HG03520 (cell line): ENCODE measurements around the gene PLAAT2.
A peak's percentile ranks its signal among the peaks of the same experiment; 100 is the strongest.
"Not testable (repeated sequence)": the region's sequence is repeated elsewhere in the genome, so short reads cannot be mapped to it uniquely, and the experiment has no call there.

Experiments used
- ATAC-seq: cut with Tn5 transposase; IDR thresholded peaks from one replicate; pipeline ENCODE4 v1.9.1; 2021; ENCODE audit warnings: mild to moderate bottlenecking, moderate library complexity; ENCODE audit not compliant: unreplicated experiment

The PLAAT2 gene

DNA sequence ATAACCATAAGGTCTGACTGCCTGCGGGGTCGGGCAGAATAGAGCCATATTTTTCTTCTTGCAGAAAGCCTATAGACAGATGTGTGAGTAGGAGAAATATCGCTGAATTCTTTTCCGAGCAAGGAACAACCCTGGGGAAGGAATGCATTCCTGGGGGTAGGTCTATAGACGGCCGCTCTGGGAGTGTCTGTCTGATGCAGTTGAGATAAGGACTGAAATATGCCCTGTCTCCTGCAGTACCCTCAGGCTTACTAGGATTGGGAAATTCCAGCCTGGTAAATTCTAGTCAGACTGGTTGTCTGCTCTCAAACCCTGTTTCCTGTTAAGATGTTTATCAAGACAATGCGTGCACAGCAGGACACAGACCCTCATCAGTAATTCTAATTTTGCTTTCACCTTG is 18.0 kb upstream of the PLAAT2 start:
- not testable (repeated sequence) for ATAC-seq

- ATAC-seq, result not testable (repeated sequence)
These were observed 15.7 kb upstream of the PLAAT2 start for GRCh38 chr11:63578882-63579281.

DNA sequence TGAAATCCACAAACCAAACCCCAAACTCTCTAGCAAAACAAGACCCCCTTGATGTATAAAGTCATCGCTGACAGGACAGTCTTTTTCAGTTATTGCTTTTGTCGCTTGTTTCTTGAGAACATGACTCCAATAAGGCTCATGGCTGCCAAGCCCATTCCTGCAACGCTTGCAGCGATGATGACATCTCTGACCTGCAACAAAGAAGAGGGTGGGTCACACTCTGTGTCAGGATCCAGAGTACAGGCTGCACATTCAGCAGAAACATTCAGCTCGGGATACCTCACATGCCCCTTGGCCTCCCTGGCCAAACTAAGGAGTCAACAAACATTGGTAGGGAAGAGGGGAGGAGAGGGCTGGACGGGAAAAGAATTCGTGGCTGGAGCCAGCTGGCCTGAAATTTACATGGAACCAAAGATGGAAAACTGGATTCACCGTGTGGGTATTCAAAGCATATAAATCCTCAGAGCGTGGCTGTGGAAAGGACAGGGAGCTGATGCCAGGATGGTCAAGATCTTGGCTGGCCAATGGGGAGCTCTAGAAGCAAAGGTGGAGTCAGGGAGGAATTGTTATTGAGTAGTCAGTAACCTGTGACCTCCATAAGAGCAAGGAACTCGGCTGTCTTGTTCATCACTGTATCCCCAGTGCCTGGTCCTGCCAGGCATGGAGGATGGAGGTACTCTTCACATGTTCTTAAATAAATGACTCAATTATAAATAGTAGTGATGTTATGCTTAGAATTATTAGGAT is 11.8 kb upstream of the PLAAT2 start:
- no peak for ATAC-seq

DNA sequence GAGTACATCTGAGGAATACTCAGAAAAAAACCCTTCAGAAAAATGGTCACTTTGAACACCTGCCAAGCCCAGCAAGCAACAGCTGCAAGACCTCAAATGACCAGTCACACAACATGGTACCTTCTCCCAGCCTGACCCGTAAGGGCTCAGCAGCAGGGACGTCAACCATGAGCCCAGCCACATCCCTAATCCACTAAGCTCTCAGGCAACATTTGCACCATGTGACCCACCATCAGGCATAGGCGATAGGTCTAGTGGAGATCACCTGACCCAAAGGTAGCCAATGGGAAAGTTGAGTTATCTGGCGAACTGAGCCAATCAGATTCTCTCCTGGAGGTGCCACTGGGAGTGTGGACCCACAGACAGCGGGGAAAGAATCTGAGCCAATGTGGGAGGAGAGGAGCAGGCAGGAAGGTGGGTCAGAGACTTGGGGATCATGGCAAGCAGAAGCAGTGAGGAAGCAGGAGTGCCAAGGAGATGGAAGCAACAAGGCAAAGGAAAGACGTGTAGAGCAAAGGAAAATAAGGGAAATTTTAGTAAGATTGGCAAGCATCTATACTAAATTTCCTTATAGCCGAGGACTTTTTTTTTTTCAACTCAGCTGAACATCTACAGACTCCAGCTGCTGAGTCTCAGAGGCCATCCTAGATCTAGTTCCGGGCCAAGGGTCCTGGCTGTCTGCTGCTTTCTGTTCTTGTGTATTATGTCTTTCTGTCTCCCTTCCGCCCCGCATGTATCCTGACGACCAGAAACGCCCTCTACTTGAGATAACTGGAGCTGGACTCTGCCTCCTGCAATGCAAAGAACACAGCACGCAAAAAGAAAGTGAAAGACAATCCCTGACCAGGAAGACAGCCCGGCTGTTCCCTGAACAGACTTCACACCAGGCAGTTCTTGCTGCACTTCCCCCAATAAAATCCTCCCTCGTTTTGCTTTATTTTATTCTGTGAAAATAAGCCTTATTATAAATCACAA is 11.0 kb upstream of the PLAAT2 start:
- no peak for ATAC-seq

DNA sequence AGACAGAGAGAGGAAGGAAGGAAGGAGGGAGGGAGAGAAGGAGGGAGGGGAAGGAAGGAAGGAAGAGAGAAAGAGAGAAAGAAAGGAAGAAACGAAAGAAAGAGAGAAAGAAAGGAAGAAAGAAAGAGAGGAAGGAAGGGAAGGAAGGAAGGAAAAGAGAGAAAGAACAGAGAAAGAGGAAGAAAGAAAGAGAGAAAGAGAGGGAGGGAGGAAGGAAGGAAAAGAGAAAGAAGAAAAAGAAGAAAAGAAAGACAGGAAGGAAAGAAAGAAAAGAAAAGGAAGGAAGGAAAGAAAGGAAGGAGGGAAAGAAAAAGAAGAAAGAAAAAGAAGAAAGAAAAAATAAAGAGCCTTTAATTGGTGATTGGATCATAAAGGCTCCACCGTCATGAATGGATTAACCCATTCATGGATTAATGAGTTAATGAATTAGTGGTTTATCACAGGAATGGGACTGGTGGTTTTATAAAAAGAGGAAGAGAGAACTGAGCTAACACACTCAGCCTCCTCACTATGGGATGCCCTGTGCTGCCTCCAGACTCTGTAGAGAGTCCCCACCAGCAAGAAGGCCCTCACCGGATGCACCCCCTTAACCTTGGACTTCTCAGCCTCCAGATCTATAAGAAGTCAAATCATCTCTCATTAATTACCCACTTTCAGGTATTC is 9.0 kb upstream of the PLAAT2 start:
- ATAC-seq, result no peak

DNA sequence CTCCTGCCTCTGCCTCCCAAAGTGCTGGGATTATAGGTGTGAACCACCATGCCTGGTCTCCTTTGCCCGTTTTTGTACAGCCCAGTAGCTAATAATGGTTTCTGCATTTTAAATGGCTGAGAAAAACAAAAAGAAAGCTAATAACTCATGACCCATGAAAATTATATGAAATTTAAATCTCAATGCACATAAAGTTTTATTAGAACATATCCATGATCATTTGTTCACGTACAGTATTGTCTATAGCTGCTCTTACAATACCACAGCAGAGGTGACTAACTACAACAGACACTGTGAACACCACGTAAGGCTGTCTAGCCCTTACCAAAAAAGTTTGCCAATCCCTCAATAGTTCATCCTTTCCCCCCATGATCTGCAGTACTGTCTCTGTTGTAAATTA is 6.4 kb upstream of the PLAAT2 start:
- ATAC-seq, result no peak

GRCh38 chr11:63567044-63567840 is 4.1 kb upstream of the PLAAT2 start:
- peak; percentile 70 for ATAC-seq

DNA sequence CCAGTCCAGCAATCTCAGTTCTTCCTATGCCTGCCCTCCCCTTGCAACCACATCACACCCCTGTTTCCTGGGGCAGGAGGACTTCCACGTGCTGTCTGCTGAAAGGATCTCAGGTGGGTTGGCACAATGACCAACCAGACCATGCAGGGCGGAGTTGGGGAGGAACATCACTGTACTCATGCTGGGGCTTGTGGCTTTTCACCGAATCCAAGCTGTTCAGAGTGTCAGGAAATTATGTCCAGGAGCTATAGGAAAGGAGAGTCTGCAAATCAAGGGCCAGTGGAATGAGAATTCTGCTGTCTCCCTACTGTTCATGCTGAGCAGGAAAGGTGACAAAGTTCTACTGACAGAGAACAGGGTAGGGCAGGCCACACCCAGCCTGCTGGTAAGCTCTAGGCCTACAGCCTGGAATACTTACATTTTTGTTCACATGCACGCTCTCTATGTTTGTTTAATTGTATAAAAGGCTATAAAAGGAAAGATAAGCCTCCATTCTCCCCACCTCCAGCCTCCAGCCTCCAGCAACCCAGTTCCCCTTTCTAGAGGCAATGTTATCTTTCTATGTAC is 1.7 kb upstream of the PLAAT2 start:
- ATAC-seq, result no peak

- peak; percentile 52 for ATAC-seq
These were observed 1.0 kb upstream of the PLAAT2 start for GRCh38 chr11:63564056-63564774.

DNA sequence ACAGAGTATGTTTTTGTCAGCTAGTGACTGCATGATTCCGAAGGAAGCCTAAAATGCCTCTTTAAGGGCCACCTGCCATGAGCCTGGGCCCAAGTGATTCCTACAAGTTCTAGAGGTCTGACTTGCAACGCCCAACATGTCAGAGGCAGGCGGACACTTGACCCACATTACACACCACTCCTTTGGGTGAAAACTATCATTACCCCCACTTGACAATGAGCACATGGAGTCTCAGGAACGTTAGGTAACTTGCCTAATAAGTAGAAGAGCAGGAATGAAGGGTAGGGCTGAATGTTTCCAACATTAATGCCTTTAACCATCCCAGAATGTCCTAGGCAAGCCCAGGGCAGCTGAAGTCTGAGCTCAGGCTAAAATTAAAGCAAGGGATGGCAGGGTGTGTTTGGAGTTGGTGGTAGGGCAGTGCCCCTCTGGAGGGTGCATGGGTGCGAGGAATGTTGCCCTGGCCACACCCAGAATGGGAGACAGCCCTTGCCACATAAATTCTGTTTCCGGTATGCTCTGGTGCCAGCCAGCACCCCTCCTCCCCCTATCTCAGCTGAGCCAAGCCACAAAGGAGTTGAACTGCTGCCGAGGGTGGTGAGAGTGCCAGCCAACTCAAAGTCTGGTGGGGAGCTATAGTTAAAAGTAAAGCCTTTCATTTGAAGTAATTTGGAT is 2.5 kb downstream of the PLAAT2 start:
- no peak for ATAC-seq

DNA sequence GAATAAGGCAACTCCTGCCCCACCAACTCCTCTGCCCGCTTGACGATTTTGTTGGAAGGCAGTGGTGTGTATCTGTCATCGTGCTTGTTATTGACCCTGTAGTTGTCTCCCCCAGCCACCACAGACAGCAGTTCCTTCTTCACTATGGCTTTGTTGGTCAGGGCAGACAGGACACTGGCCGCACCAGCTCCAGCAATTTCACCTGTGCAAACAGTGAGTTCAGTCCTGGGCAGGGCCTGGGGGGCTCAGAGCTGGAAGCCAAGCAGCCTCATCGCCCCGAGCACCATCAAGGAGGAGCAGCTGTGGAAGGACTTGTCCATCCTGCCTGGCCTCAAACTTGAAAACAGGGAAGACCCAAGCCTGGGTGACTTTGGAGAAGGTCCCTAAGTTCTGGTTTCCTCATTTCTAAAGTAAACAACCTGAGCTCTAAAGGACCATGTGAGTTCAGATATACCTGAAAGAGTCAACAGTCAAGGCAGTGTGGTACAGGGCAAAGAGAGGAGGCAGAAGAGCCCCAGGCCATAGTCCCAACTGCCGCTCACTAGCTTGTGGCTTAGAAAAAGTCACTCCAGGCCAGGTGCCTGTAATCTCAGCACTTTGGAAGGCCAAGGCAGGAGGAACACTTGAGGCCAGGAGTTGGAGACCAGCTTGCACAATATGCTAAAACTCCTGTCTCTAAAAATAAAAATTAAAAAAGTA is 4.6 kb downstream of the PLAAT2 start:
- no peak for ATAC-seq

DNA sequence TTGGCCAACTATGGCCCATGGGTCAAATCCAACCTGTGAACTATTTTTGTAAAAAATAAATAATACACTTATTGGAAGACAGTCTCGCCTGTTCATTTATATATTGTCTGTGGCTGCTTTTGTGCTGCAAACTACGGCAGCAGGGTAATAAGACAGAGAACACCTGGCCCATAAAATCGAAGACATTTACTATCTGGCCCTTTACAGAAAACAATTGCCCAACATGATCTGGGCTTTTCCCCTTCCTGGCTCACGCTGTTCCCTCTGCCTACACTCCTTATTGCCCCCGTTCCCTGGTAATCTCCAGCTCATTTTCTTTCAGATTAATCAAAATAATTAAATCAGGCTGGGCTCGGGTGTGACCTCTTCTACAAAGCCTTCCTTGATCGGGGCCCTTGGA is 5.6 kb downstream of the PLAAT2 start:
- no peak for ATAC-seq

- no peak for ATAC-seq
These were observed 6.7 kb downstream of the PLAAT2 start for GRCh38 chr11:63556404-63557013.

DNA sequence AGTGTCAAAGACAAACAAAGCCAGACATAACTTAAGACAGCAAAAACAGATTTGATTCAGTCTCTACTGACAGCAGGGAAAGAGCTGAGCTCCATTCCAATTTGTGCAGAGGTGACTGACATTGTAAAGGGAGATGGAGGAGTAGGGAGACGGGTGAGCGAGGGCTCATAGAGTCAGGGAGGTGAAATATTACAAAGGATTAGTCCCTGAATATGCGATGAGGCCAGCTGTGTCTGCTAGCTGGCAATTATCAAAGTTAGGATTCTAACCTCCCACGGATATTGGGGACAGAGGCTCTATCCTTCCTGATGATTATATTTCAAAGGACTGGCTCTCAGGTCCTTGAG is 8.3 kb downstream of the PLAAT2 start:
- ATAC-seq, result no peak

DNA sequence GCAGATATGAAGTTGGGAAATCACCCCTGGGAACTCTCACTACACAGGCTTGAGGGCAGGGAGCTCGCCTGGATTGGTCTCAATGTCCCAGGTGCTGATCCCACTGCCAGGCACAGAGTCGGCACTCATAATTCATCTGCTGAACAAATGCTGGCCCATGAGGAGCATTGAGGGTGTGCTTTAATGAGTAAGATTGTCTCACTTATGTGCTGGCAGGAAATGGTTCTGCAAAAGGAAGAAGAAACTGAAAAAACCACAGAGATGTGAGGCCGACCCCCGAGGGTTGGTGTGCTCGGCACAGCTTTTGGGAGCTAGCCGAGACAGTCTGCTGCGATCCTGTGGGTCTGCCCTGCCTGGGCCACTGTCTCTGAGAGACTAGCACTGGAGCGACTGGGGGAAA is 9.4 kb downstream of the PLAAT2 start:
- peak; percentile 67 for ATAC-seq

- ATAC-seq, result no peak
These were observed 10.3 kb downstream of the PLAAT2 start for GRCh38 chr11:63552921-63553320.

DNA sequence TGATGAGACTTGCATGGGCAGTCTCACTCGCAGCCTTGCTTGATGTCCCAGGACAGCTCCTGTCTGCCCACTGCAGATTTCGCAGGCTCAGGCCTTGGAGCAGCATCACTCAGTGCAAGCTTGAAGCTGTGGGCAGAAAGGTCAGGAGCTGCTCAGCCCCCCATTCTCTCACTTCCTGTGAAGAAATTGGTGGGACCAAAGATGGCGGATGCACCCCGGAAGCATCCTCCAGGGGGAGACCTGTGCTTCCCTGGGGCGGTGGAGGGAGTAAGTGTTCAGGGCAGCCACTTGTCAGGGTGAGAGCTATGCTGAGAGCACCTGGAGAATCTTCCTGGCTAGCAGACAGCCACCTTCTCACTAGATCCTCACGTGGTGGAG is 11.3 kb downstream of the PLAAT2 start:
- ATAC-seq, result no peak
